ENCODE data around the gene APOH.

DNA sequence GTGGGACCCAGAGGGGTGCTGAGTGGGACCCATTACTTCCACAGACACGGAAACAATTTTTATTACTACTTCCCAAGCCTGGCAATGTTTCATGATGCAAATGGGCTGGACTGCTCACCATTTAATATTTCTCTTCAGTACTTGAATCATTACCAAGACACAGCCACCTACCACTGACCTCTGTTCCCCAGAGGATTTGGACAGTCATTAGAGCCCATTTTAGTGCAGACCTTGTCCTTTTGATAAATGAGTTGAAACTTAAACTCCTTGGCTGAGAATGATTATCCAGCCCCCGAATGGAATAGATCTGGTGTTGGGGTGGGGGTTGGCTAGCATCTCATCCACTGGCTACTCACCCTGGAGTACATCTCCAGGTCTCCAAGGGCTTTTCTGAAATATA lies 33.6 kb upstream of the APOH start:
- TF ChIP-seq, protein P1, sequence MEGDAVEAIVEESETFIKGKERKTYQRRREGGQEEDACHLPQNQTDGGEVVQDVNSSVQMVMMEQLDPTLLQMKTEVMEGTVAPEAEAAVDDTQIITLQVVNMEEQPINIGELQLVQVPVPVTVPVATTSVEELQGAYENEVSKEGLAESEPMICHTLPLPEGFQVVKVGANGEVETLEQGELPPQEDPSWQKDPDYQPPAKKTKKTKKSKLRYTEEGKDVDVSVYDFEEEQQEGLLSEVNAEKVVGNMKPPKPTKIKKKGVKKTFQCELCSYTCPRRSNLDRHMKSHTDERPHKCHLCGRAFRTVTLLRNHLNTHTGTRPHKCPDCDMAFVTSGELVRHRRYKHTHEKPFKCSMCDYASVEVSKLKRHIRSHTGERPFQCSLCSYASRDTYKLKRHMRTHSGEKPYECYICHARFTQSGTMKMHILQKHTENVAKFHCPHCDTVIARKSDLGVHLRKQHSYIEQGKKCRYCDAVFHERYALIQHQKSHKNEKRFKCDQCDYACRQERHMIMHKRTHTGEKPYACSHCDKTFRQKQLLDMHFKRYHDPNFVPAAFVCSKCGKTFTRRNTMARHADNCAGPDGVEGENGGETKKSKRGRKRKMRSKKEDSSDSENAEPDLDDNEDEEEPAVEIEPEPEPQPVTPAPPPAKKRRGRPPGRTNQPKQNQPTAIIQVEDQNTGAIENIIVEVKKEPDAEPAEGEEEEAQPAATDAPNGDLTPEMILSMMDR (IDR thresholded peaks at IDR 0.05): no peak
- TF ChIP-seq POLR2AphosphoS5 (IDR thresholded peaks at IDR 0.05; ENCODE audit: insufficient read depth in 1 of 2, low read depth in 1 of 2) (no peak), POLR2A (IDR thresholded peaks at IDR 0.05) (no peak)

Data from vagina (tissue), 2 donors.